Right lobe of liver (tissue), 4 donors: ENCODE results near the gene STK24.

ENCODE experiments used
- POLR2A ChIP-seq: fragments of 450-650 bp; IDR thresholded peaks from one replicate; pipeline ENCODE4 v1.6.1; 2017; ENCODE audit warnings: antibody characterized with exemption, mild to moderate bottlenecking
- TF ChIP-seq, protein P1 (sequence below), 4 donors: fragments of 200-600 bp in 3 of 4; fragments of 450-650 bp in 1 of 4; IDR thresholded peaks; one replicate each; pipeline versions ENCODE4 v1.5.1 to v1.8.0; 2016 to 2022; ENCODE audit warnings: antibody characterized with exemption in 4 of 4, mild to moderate bottlenecking in 2 of 4
- donor health status: DM: no; HTN: no; CAD: no.
- donor health status: DM: no; HTN: no; CAD: no.
- donor health status: DM: no; HTN: yes; CAD: no.

DNA sequence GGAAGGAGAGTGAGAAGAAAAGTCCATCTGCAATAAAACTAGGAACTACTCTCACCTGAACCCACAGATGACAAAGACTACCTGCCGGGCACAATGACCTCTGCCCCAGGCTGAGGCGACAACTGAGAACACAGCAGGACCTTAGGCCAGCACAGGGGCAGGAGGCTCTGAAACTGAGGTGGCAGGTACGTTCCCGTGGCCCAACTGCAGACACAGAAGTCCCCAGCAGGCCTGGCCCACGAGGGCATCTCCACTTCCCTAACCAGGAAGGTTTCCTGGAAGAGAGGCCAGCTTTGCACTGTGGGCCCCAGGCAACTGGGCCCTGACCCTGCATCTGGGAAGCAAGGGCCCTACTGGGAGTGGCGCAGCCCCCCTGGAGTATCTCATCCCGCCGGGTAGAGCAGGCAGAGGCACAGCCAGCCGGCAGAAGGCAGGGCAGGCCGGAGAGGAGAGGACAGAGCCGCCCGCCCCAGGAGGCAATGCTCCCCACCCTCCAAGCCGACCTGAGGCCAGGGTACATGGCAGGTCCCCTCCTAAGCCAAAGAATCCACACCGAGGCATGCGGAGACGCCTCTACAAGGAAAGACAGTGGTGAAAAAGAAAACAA lies 32.7 kb downstream of the STK24 start:
- TF ChIP-seq, protein P1, sequence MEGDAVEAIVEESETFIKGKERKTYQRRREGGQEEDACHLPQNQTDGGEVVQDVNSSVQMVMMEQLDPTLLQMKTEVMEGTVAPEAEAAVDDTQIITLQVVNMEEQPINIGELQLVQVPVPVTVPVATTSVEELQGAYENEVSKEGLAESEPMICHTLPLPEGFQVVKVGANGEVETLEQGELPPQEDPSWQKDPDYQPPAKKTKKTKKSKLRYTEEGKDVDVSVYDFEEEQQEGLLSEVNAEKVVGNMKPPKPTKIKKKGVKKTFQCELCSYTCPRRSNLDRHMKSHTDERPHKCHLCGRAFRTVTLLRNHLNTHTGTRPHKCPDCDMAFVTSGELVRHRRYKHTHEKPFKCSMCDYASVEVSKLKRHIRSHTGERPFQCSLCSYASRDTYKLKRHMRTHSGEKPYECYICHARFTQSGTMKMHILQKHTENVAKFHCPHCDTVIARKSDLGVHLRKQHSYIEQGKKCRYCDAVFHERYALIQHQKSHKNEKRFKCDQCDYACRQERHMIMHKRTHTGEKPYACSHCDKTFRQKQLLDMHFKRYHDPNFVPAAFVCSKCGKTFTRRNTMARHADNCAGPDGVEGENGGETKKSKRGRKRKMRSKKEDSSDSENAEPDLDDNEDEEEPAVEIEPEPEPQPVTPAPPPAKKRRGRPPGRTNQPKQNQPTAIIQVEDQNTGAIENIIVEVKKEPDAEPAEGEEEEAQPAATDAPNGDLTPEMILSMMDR (IDR thresholded peaks at IDR 0.05) = no peak
- no peak for TF ChIP-seq POLR2A
